Activated CD8-positive, alpha-beta memory T cell treated with anti-CD3 and anti-CD28 coated beads, Interleukin-2, amount 50 U/mL, for 1 hour (primary cell): ENCODE results near the gene APLN.

Experiments
- DNase-seq: peaks from one replicate; pipeline ENCODE4 v3.0.0-alpha.2; 2020; ENCODE audit errors: extremely low read depth

Gene APLN

DNA sequence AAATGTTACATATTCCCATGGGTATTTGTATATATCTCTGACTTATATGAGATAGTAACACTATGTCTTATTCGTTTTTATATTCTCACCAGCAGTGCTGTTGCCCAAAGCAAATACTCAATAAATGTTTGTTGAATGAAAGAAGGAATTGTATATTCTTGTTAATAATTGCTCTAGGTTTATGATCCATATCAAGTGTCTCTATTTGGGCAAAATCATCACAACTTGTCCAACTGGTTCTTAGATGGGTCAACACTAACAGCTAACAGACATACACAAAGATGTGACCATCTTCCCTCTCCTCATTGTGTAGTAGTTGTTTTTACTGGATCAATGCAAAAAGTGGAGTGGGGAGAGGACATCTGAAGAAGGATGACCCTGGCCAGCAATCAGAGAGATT lies 6.6 kb upstream of the APLN start:
- DNase-seq = no peak

DNA sequence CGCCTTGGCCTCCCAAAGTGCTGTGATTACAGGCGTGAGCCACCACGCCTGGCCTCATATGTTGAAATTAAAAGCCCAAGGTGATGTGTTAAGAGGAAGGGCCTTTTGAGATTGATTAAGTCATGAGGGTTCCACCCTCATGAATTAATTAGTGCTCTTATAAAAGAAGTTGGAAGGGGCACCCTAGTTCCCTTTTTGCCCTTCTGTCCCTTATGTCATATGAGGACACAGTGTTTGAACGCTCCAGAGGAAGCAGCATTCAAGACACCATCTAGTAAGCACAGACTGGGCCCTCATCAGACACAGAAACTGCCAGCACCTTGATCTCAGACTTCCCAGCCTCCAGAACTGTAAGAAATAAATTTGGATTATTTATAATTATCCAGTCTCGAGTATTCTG lies 5.1 kb upstream of the APLN start:
- no peak for DNase-seq

DNA sequence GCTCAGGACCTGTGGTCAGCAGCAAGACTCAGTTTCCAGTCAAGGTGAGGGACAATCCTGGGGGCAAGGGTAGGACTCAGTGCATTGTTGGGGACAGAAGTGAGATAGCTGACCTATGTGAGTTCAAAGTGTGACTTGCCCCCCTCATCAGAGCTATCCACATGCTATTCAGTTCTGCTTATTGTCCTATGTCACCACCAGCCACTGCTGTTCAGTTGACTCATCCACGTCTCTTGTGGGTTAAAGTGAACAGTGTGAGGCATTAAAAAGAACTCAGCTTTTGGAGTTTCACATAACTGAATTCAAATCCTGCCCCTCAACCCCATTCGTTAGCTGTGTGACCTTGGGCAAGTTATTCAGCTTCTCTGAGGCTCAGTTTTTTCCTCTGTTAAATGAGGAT lies 4.4 kb upstream of the APLN start:
- no peak for DNase-seq

DNA sequence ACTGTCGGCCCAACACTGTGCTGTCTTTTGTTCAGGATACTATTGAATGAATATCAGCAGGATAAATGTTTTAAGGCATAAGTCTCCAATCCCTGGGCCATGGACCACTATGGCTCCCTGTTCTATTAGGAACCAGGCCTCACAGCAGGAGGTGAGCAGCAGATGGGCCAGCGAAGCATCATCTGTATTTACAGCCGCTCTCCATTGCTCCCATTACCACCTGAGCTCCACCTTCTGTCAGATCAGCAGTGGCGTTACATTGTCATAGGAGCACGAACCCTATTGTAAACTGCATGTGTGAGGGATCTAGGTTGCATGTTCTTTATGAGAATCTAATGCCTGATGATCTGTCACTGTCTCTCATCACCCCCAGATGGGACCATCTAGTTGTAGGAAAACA lies 3.7 kb upstream of the APLN start:
- no peak for DNase-seq

DNA sequence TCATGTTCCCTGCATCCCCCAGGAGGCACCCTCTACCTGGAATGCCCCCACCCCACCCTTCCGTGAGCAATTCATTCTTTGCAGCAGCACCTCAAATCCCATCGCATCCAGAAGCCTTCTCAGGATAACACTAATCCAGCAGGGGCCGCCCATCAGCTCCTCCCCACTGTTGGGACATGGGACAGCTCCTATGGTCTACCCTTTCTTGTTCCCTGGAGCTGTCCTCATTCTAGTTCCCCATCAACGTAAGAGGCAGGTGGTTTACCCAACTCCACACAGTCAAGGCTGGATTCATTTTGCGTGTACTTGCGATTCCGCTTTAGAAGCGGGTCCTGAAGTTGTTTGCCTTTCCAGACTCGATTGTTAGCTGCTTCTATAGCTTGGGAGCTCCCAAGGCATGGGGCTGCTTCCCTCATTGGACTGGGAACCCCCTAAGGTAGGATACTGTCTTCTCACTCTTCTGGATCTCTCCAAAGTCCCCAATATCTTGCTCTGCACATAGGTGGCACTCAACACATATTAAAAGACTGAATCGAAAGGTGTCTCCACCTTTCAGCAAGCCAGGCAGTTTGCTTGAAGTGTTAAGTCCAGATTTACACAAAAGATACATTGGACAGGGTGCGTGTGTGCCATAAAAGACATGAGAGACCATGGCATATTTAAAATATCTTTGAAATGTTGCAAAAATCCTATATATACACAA lies 942 bp upstream of the APLN start:
- no peak for DNase-seq

DNA sequence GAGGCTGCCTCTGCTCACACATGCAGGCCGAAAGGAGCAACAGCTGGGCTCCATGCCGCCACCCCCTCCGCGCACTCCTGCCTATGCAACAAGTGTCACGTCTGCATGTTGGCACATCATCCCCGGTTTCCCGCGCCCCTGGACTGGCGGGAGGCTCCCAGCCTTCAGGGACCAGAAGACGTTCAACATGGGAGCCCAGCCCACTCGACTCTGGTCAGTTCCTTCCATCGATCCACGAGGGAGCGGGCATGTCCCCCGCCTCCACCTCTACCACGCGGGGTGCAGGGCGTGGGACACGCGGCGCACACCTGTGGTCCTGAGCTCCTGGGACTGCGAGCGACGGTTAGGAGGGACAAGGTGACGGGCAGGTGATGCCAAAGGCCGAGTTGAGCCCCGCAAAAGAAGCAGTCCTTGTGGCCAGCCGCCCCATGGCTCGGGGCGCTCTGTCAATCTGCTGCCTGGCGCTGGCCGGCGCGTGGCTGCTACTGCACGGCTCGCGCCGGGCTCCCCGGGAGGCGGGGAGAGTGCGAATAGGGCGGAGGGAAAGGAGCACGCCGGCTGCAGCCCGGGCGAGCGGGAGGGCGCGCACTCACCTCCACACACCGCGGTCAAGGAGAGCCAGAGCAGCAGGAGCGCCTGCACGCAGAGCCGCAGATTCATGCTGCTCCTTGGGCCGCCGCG lies 645 bp downstream of the APLN start:
- DNase-seq = no peak

DNA sequence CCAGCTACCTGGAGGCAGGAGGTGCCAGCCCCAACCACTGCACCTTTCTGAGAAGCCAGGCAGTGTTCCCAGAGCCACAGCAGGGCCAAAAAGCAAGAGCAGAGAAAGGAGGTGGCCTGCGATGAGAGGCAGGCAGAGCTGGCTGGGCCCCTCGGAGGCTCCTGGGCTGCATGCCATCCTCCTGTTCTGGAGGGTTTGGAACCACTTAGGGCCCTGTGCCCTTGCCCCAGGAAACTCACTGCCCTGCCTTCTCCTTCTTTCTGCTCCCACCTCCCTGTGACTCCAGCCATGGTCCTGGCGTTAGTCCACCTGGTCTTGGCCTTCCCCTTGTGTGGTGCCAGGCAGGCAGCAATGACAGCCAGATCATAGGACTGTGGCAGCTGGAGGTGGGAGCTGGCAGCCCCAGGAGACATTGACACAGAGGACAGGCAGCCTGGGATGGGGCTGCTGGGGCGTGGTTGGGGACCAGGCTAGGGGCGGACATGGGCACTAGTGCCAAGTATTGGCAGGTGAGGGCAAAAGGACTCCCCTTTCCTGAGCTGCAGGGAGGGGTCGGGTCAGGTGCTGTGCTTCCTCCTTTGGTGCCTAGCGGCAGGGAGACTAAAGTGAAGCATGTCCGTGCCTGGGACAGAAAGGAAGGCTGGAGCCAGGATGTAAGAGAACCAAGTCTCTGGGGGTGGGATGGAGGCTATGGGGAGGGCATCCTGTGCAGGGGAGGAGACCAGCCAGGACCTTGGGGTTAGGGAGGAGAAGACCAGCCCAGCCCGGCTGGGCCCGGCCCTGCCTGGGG lies 1.4 kb downstream of the APLN start:
- DNase-seq = no peak

DNA sequence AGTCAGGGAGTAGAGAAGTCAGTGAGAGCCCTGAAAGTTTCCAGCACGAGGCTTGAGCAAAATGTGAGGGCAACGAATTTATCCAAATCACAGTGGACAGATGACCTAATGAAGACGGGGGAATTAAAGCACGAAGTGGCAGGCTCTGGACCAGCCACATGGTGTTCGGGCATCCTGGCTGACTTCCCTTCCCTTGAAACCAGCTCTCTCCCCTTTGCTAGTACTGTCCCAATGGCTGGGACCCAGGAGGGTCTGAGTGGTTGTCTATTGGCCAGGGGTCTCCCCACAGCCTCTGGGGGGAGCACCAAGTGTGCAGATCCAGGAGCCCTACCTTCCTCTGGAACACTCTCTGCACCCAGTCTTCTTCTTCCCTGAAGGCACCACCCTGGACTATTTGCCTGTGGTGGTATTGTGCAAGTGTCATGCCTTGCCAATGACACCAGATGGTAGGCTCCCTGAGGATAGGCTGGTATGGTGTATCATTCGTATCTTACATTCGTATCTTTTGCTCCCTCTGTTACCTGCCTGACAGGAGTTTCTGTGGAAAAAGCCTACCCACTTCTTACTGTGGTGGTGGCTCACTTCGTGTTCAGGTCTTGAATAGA lies 2.1 kb downstream of the APLN start:
- DNase-seq = no peak

DNA sequence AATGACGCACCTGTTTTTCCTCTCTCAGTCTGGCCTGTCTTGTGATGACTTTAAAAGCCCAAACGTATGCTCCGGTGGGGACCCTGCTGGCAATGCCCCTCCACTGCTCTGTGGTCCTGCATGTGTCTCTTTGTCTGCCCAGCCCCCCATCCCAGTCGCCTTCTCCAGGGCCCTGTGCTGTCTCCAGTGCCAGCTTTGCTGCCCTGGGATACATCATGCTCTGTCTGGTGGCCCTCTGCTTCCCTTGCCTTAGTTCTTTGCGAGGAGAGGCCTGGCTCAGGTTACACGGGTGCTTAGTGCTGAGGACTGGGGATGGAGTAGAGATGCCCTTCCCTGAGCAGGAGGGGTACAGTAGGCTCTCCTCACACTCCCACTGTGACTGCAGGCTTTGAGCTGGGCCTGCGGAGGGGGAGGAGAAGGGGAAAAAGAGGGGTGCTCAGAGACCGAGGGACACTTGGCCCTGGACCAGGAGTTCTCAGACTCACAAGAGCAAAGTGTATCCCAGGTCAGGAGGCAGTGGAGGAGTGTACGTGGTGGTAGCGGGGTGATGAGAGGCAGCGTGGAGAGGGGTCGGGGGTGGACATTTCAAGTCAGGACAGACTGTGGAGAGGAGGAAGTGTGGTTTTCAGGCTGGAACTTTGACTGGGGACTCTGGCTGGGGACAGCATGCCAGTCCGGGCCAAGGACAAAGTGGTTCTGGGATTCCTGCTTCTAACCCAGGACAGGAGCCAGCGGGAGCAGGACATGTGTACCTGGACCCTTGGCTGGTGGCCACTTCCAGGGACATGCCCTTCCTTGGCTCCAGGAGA lies 2.8 kb downstream of the APLN start:
- DNase-seq = no peak

DNA sequence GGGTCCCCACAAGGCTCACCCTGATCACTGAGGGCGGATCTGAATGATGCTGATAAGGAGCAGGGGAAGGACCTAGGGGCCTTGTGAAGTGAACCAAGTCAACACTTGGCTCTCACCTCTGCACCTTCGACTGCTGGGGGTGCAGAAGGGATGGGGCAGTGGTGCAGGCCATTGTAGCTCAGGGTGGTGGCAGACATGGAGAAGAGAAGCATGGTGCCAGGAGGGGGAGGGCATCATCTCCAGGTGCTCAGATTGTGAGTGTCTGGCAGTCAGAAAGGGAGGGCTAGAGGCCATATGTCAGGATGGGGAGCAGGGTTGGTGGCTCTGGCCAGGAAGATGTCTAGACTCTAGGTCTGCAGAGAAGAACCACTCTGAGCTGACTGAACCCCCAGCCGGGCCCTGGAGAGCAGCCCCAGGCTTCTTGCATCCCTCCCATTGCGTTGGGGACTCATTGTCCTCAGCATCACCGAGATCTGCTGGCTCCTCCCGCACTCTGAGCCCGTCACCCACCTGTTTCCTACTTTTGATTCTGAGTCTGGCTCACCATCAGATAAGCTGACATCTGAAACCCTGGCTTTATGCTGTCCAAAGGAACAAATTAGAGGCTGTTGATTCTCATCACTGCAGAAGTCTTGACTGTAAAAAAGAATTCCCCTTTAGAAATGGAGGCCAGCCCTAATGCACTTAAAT lies 3.8 kb downstream of the APLN start:
- no peak for DNase-seq

DNA sequence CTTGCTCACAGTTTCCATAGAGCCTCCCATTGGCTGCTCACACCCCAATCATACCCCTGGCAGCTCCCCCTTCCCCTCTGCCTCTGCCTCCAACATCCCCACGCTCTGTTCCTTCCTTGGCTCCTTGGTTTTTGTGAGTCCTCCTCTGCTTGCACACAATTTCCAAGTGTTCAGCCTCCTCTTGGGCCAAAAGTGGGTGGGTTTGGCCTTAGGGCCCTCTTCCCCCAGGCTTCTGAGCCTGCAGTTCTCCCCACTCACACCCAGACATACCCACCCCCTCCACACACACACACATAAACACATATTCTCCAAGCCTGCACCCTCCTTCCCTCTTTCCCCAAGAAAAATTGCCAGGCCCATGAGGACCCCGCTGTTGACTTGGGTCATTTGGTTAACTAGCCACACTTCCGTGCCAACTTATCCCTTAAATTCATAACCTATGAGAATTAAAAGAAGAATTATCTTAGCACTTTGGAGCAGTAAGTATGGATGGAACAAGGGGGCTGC lies 4.5 kb downstream of the APLN start:
- DNase-seq = no peak

DNA sequence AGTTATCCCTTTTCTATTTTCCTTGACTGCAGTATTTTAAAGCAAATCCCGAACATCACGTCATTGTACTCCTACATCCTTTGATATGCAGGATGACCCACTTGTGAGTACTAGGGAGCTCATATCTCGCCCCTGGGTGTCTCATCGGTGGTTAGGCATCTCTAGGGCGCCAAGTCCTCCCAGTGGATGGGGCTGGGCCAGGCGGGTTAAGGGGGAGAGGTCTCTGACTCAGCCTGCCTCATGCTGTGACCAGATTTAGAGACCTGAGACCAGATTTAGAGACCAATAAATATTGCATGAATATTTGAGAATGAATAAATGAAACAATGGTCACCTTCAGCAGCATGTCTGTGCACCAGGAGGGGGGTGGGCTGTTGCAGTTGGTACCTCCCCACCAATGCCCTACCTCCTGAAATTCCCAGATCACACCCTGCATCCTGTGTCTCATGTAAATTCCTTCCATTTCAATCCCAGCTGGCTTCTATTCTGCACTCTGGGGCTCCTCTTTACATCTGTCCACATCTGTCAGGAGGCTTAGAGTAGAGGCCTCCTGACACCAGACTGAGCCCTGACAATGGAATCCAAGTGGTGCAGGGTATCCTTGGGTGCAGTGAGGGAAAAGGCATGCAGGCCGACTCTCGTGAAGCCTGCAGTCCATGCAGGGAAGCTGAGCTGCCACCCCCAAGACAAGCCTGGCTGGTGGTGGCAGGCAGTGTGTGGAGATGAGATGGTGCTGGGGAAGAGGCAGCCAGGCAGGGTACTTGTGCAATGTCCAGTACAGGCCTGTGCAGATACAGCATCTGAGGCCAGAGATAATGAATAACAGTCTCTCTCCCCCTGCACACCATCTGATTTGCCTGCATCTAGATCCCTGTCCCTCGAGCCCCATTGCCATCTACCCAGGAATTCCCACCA lies 5.2 kb downstream of the APLN start:
- DNase-seq = no peak

DNA sequence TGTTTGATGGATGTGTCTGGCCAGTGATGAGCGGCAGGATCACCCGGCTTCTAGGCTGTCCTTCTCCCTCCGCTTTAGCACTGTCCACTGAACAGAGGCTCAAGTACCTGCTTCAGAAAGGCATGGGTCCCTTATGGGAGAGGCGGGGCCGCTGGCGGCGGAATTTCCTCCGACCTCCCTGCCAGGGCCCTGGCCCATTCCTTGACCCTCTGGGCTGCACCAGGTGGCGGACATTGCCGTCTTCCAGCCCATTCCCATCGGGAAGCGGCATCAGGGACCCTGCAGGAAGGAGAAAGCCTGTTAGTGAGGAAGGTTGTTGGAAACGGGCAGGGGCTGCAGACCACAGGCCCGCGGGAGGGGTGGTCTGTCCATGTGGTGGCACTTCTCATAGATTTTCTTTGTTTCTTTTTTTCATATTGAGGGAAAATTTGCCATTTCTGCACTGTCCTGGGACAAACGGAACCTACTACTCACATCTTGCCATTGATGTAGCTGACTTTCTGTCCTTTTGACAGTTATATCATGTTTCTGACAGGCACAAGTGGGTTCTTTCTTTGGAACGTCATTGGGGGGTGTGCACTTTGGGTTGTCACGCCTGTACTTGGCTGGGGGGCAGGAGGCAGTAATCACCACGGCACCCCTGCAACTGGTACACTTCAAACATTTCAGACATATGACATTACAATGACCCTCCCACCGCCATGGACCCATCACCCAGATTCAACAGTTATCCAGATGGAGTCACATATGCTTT lies 6.1 kb downstream of the APLN start:
- DNase-seq = no peak

DNA sequence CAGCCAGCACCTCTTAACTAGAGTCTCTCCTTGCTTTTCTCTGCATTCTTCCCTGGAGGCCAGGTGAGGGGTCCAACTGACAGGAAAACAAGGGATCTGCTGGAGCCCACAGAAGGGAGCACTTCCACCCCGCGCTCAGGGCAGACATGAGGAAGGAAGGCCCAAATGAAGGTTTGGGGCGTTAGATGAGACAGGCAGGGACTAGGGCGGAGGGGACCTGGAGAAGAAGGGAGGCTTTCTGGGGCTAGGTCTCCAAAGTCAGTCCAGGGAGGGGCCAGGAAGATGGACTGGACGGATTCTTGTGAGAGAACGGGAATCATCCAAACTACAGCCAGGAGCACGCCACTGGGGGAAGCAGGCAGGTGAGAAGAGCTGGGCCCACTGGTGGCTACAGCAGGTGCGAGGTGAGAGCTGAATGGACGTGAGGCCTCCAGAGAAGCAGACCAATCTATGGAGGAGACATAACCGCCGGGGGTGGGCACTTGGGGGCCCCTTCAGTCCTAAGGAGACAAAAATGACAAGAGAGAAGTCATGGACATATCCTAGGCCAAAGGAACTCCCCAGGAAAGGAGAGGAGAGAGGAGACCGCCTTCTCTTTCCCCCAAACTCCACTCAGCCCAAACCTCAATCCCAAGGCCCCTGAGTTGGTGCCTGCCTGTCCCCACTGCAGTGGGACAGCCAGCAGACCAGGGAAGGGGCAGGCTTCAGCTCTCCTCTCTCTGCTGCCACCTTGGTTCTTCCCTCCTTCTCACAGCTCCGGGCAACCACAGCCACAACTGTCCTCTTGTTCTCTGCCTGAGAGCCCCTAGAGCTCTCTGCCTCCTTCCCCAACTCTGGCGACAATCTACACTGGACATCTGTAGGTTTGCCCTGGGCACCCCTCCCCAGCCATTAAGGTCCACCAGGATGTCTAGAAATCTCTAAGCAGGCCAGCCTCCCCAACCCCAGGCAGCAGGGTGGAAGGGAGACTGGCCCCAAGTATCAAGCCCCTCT lies 7.0 kb downstream of the APLN start:
- DNase-seq = no peak

DNA sequence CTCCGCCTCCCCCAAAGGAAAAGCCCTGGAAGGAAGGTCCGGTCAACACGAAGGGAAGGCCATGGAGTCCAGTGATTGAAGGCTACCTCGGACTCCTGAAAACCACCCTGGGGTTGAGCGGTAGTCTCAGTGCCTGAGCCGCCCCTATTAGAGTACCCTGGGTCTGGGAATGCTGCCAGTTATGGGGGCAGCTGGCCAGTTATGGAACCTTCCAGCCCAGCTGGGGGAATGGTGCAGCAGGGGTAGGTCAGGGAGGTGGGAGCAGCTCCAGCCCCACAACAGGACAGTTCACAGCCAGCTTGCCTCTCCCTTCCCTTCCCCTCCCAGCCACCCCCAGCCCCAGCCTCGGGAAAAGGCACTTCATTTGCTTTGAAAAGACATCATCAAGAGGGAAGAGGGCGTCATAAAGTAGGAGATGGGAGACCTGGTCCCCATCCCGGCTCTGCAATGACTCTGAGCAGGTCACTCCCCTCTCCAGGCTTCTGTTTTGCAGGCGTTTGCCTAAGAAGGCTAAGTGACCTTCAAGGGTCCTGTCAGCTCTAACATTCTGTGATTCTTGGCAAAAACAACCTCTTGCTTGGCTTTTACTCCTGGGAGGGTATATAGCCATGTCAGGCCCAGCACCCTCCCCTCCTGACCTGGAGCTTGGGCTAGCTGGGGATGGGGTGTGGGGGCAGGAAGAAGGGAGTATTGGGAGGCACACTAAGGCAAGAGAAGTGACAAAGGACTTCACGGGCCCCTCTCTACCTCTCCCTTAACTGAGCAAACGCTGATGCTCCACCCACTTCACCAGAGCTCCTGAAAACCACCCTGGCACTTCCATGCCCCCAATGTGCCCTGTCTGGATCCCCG lies 8.0 kb downstream of the APLN start:
- DNase-seq = no peak

DNA sequence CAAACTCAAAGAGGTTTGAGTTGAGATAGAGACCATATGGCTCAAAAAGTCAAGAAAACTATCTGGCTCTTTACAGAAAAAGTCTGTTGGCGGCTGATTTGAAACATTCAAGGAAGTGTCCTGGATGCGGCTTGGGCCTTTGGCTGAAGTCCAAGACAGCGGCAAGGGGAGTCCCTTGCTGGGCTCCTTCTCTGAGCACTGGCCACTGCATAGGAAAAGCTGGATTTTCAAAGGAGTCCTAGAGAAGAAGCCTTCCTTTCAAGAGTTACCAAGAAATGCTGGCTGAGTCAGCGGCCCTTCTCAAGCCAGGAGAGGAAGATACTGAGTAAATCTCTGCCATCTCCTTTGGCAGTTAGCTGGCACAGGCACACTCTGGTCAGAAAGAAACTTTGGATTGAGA lies 12.1 kb downstream of the APLN start:
- DNase-seq = no peak

DNA sequence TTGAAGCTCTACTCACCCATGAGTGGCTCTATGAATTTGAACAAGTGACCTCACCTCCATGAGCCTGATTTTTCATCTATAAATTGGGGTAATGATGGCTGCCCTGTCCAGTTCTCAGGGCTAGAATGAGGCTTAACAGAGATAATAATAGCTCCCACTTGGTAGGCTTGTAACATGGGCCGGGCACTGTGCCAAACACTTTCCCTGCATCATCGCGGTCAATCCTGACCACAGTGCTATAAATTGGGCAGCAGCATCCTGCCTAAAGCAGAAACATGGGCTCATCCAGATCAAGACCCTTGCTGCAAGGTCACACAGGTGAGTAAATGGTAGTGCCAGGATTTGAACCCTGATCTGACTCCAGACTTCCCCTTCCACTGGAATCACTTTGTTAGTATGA lies 12.8 kb downstream of the APLN start:
- no peak for DNase-seq
